ENCODE data around the gene ST8SIA1. TPM values are rescaled to one million over a fixed set of nuclear protein-coding genes. Genes with fewer than 3 reads are reported as not detected.
"Not testable (repeated sequence)": the region's sequence is repeated elsewhere in the genome, so short reads cannot be mapped to it uniquely, and the experiment has no call there.

ST8SIA1 gene
- total RNA-seq, 3 donors from 2014 or later, result 2.6 to 11.1 (median 10.4) TPM

DNA sequence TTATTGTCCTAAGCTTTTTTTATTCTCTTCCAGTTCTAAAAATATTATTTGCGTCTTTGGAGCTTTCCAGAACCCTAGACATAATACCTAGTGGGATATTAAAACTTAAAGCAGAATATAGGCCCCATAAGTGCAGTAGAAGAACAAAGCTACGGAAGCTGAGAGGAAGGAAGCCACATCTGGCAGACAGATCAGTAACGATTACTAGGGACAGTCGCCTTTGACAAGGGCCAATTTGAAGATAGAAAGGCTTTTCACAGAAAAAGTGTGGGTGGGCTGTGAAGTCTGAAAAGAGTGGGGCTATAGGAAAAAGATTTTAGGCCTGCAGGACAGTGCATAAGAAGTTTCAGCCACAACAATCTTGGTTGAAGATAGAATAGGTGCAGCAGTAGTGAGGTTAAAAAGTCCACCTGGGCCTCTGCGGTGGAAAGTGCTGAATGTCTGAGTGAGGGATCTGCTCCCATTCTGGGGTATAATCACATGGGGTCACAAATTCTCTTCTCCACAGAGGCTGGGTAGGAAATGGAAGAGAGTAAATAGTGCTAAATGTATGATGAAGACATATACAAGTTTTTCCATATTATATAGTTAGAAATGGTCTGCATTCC lies 174.0 kb downstream of the ST8SIA1 start:
- H3K27me3 ChIP-seq, result no peaks in the 10 kb centered on the region
- no peak for TF ChIP-seq POLR2AphosphoS5 (IDR thresholded peaks at IDR 0.05)
- TF ChIP-seq, protein P1, sequence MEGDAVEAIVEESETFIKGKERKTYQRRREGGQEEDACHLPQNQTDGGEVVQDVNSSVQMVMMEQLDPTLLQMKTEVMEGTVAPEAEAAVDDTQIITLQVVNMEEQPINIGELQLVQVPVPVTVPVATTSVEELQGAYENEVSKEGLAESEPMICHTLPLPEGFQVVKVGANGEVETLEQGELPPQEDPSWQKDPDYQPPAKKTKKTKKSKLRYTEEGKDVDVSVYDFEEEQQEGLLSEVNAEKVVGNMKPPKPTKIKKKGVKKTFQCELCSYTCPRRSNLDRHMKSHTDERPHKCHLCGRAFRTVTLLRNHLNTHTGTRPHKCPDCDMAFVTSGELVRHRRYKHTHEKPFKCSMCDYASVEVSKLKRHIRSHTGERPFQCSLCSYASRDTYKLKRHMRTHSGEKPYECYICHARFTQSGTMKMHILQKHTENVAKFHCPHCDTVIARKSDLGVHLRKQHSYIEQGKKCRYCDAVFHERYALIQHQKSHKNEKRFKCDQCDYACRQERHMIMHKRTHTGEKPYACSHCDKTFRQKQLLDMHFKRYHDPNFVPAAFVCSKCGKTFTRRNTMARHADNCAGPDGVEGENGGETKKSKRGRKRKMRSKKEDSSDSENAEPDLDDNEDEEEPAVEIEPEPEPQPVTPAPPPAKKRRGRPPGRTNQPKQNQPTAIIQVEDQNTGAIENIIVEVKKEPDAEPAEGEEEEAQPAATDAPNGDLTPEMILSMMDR (IDR thresholded peaks at IDR 0.05), result no peak
- no peak for TF ChIP-seq POLR2A (IDR thresholded peaks at IDR 0.05)
- H3K36me3 ChIP-seq, result no peaks in the 10 kb centered on the region
- H3K27ac ChIP-seq, result no peak overlapping the region
- no peak overlapping the region for H3K4me3 ChIP-seq
- no peaks in the 10 kb centered on the region for H3K9me3 ChIP-seq
- intact Hi-C loops (cut with DNase I; ENCODE audit: low total_unique reads), result no loop called here
- no peaks in the 10 kb centered on the region for H3K4me1 ChIP-seq
- no peak for DNase-seq (ENCODE audit: low spot score in 2 of 2)

DNA sequence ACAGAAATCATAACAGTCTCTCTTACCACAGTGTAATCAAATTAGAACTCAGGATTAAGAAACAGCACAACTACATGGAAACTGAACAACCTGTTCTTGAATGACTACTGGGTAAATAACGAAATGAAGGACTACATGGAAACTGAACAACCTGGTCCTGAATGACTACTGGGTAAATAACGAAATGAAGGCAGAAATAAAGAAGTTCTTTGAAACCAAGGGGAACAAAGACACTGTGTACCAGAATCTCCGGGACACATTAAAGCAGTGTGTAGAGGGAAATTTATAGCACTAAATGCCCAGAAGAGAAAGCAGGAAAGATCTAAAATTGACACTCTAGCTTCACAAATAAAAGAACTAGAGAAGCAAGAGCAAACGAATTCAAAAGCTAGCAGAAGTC lies 185.2 kb downstream of the ST8SIA1 start:
- H3K36me3 ChIP-seq; intact Hi-C loops (cut with DNase I; ENCODE audit: low total_unique reads); H3K4me1 ChIP-seq; H3K9me3 ChIP-seq; H3K27me3 ChIP-seq; H3K4me3 ChIP-seq; DNase-seq (ENCODE audit: low spot score in 2 of 2); H3K27ac ChIP-seq: not testable (repeated sequence)

DNA sequence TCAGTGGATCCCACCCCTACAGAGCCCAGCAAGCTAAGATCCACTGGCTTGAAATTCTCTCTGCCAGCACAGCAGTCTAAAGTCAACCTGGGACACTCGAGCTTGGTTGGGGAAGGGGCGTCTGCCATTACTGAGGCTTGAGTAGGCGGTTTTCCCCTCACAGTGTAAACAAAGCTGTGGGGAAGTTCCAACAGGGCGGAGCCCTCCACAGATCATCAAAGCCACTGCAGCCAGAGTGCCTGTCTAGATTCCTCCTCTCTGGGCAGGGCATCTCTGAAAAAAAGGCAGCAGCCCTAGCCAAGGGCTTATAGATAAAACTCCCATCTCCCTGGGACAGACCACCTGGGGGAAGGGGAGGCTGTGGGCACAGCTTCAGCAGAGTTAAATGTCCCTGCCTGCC lies 187.8 kb downstream of the ST8SIA1 start:
- DNase-seq (ENCODE audit: low spot score in 2 of 2); H3K27me3 ChIP-seq; H3K36me3 ChIP-seq; H3K4me1 ChIP-seq; H3K9me3 ChIP-seq; intact Hi-C loops (cut with DNase I; ENCODE audit: low total_unique reads); H3K4me3 ChIP-seq; H3K27ac ChIP-seq: not testable (repeated sequence)

Other genes starting within 250 kb of the ST8SIA1 start
- 10 to 100 TPM; 33.4 to 60.6 (median 40.2) TPM for gene C2CD5, start 209.8 kb upstream of the ST8SIA1 start, total RNA-seq

Measured in breast epithelium (tissue), 4 donors.